Smooth muscle cell of the pulmonary artery (primary cell): ENCODE measurements around the gene POU2AF2. TPM values are rescaled to one million over a fixed set of nuclear protein-coding genes. Genes with fewer than 3 reads are reported as not detected.

Source experiments
- total RNA-seq: library from RNA; depleted of rRNA; stranded (reverse); fragments of >200 nt; gene quantifications from 2 replicates; pipeline ENCODE4 v1.2.3, GENCODE V29; 2014

Gene POU2AF2, protein sequence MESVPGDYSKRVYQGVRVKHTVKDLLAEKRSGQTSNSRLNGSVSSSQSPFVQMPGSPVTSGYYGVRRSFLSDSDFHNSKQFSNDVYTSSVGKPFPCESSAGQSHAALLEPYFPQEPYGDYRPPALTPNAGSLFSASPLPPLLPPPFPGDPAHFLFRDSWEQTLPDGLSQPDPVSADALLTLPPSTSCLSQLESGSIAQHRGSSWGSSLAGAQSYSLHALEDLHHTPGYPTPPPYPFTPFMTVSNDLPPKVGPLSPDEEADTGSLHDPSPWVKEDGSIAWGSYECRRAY
- not detected in 2 replicates for total RNA-seq

DNA sequence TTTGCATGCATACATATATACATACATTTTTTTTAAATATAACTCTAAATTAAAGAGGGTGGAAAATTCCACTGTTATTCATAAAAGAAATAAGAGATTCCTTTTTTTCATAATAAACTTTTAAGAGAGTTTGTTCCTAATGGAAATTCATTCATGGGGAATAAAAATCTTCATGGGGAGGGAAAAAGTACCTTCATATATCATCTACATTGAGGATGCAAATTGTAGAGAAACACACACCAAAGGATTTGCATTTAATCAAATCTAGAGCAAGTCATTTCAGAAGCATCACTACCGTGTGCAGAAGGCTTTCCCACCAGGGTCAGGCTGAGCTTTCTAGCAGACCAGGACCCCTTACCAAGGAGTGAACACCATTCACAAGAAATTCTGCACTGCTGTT is at the start of gene POU2AF2:
TSS of gene POU2AF2 (plus strand) at position 301 of the 400 bp plus-strand sequence. CDS start 129 bp downstream, outside the sequence.

DNA sequence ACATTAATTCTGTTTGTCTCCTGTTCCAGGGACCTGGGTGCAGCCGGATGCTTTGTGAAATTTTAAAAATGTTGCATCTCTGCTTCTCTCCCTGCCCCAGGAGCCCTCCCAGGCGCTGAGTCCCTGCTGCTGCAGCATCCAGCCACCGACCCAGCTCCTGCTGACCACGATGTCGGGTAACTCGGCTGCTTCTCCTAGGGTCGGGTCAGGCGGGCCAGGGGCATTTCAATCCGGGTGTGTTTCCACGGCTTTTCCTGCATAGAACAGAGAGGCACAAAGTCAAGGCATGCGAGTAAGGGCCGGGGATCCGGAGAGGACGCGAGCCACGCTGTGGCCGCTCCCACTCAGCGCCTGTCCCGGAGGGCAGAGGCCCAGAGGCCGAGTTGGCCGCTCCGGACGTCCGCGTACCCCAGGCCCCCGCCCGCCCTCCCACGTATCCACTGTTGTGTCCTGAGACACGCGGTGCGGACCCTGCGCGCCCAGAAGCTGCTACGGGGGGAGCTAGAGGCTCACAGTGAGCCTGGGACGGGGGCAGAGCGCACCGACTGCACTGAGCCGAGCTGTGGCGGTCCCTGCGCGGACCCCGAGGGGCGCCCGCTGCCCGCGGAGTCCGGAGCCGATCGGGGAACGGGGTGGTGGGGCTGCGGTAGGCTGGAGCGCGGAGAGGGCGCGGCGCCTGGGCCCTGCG is 53.0 kb downstream of the POU2AF2 start, which contains the start of gene POU2AF3:
TSS of gene POU2AF3 (plus strand) at position 134 of the 688 bp plus-strand sequence. CDS start at position 170, 36 bp downstream.

Other genes starting within 250 kb of the POU2AF2 start
- not detected in 2 replicates for gene POU2AF3, start 52.8 kb downstream of the POU2AF2 start, total RNA-seq
- not detected in 2 replicates for gene POU2AF1, start 133.6 kb downstream of the POU2AF2 start, total RNA-seq